ENCODE measurements around the gene SKOR1. TPM values are rescaled to one million over a fixed set of nuclear protein-coding genes. Genes with fewer than 3 reads are reported as not detected.

The SKOR1 gene
- polyA plus RNA-seq, 1 donor = 0.47 TPM

GRCh38 chr15:67832897-67833709 is 7.8 kb downstream of the SKOR1 start:
- DNase-seq (ENCODE audit: low read depth) = no peak

GRCh38 chr15:67833710-67834511 is 8.6 kb downstream of the SKOR1 start:
- DNase-seq (ENCODE audit: low read depth) = no peak

GRCh38 chr15:67834581-67835296 is 9.4 kb downstream of the SKOR1 start:
- no peak for DNase-seq (ENCODE audit: low read depth)

GRCh38 chr15:67835297-67836133 is 10.2 kb downstream of the SKOR1 start:
- DNase-seq (ENCODE audit: low read depth) = no peak

- DNase-seq (ENCODE audit: low read depth) = no peak
Measured at GRCh38 chr15:67836134-67836455, 10.8 kb downstream of the SKOR1 start.

GRCh38 chr15:67836477-67836876 is 11.2 kb downstream of the SKOR1 start:
- DNase-seq (ENCODE audit: low read depth) = no peak

GRCh38 chr15:67836955-67837354 is 11.6 kb downstream of the SKOR1 start:
- DNase-seq (ENCODE audit: low read depth) = no peak

- DNase-seq (ENCODE audit: low read depth) = no peak
Measured at GRCh38 chr15:67838789-67839332, 13.6 kb downstream of the SKOR1 start.

- no peak for DNase-seq (ENCODE audit: low read depth)
Measured at GRCh38 chr15:67839499-67839928, 14.2 kb downstream of the SKOR1 start.

GRCh38 chr15:67839929-67840748 is 14.8 kb downstream of the SKOR1 start, which contains the start of gene RNU6-1:
Gene RNU6-1 (minus strand): TSS chr15:67840045.
- DNase-seq (ENCODE audit: low read depth) = peak; percentile 96

- DNase-seq (ENCODE audit: low read depth) = no peak
Measured at GRCh38 chr15:67840749-67841512, 15.6 kb downstream of the SKOR1 start.

- DNase-seq (ENCODE audit: low read depth) = no peak
Measured at GRCh38 chr15:67841513-67841762, 16.1 kb downstream of the SKOR1 start.

- no peak for DNase-seq (ENCODE audit: low read depth)
Measured at GRCh38 chr15:67843092-67843501, 17.8 kb downstream of the SKOR1 start.

- no peak for DNase-seq (ENCODE audit: low read depth)
Measured at GRCh38 chr15:67843571-67844387, 18.5 kb downstream of the SKOR1 start.

GRCh38 chr15:67845974-67846373 is 20.7 kb downstream of the SKOR1 start:
- no peak for DNase-seq (ENCODE audit: low read depth)

- no peak for DNase-seq (ENCODE audit: low read depth)
Measured at GRCh38 chr15:67849538-67849937, 24.2 kb downstream of the SKOR1 start.

GRCh38 chr15:67850336-67850735 is 25.0 kb downstream of the SKOR1 start:
- no peak for DNase-seq (ENCODE audit: low read depth)

- DNase-seq (ENCODE audit: low read depth) = no peak
Measured at GRCh38 chr15:67850994-67851571, 25.8 kb downstream of the SKOR1 start.
